Fibroblast of mammary gland (primary cell): ENCODE data around the gene WASL.
"Not testable (repeated sequence)": the region's sequence is repeated elsewhere in the genome, so short reads cannot be mapped to it uniquely, and the experiment has no call there.

Source experiments
- DNase-seq: peaks from one replicate; pipeline ENCODE4 v3.0.0-alpha.2; 2010; ENCODE audit warnings: low read depth
- H3K4me3 ChIP-seq: 2 replicates; pipeline ENCODE4 v1.5.1; 2011; ENCODE audit warnings: low read depth, mild to moderate bottlenecking, low read length, moderate library complexity; ENCODE audit not compliant: control insufficient read depth
- CTCF ChIP-seq: conservative IDR thresholded peaks from 2 replicates; pipeline ENCODE4 v1.5.1; 2011; ENCODE audit warnings: low read depth, low read length, inconsistent platforms; ENCODE audit not compliant: control insufficient read depth, insufficient read depth

Gene WASL

GRCh38 chr7:123748734-123749536, at the start of gene WASL:
WASL (minus strand) TSS chr7:123749003; CDS start chr7:123748734, 269 bp downstream.
- peak; percentile 79 for DNase-seq
- TF ChIP-seq CTCF = no peak
- peak within 1 kb of the TSS; percentile 88 for H3K4me3 ChIP-seq

GRCh38 chr7:123797673-123798531, 49.1 kb upstream of the WASL start:
- peak; percentile 53 for TF ChIP-seq CTCF
- DNase-seq = peak; percentile 73
- no peak overlapping the region for H3K4me3 ChIP-seq

GRCh38 chr7:123796568-123796967, 47.8 kb upstream of the WASL start:
- no peak for TF ChIP-seq CTCF
- no peak overlapping the region for H3K4me3 ChIP-seq
- no peak for DNase-seq

GRCh38 chr7:123795917-123796316, 47.1 kb upstream of the WASL start:
- no peak for DNase-seq
- H3K4me3 ChIP-seq = no peak overlapping the region
- no peak for TF ChIP-seq CTCF

- not testable (repeated sequence) for H3K4me3 ChIP-seq, DNase-seq
Measured at GRCh38 chr7:123795116-123795515, 46.3 kb upstream of the WASL start.

GRCh38 chr7:123792547-123792946, 43.7 kb upstream of the WASL start:
- no peak for TF ChIP-seq CTCF
- DNase-seq = no peak

GRCh38 chr7:123791001-123791400, 42.2 kb upstream of the WASL start:
- H3K4me3 ChIP-seq = no peak overlapping the region
- DNase-seq = no peak
- TF ChIP-seq CTCF = no peak

More at GRCh38 chr7:123792547-123792946, 43.7 kb upstream of the WASL start:
- H3K4me3 ChIP-seq = no peak overlapping the region
